HCT116 (cell line): ENCODE measurements around the gene ABTB1. TPM values are rescaled to one million over a fixed set of nuclear protein-coding genes. Genes with fewer than 3 reads are reported as not detected.

Experiments used
- ATAC-seq: fragments of 200-7000 bp; cut with Tn5 transposase; 2 replicates; pipeline ENCODE4 v1.9.1; 2020; ENCODE audit warnings: mild to moderate bottlenecking, moderate library complexity
- BruUV-seq: library from RNA; stranded (reverse); fragments of 400-500 nt; replicated peaks from 2 replicates; lab custom pipeline; 2021; lab: Mats Ljungman, UMichigan
- CTCF ChIA-PET: fragments of 300-600 bp; sonication (Branson Sonifier 250); formaldehyde crosslinking; loops from one replicate; lab custom pipeline; 2021; ENCODE audit warnings: antibody characterized with exemption; lab: Charles Lee
- POLR2A ChIA-PET: fragments of 300-600, 350-600 bp; sonication (Branson Sonifier 250); formaldehyde crosslinking; loops from one replicate; lab custom pipeline; 2021; ENCODE audit warnings: antibody characterized with exemption; lab: Charles Lee
- RAD21 ChIA-PET, 2 experiments: fragments of 300-600 bp; sonication (Branson Sonifier 250); formaldehyde crosslinking; loops; one replicate each; lab custom pipeline; 2023; ENCODE audit warnings: low total read pairs in 2 of 2; ENCODE audit not compliant: uncharacterized antibody in 2 of 2, unreplicated experiment in 2 of 2, low non-redundant PET in 1 of 2; lab: Charles Lee
- DNase-seq: peaks from one replicate; pipeline ENCODE4 v3.0.0-alpha.2; 2010; ENCODE audit warnings: low read depth, low spot score
- H2AFZ ChIP-seq: fragments of 200-600 bp; shearing (Covaris generic), sonication (generic); 2 replicates; pipeline ENCODE4 v1.6.1; 2017; ENCODE audit warnings: low read depth, mixed run types, mixed read lengths, antibody characterized with exemption, low read length; ENCODE audit not compliant: poor library complexity, severe bottlenecking
- H3K27ac ChIP-seq: 2 replicates; pipeline ENCODE4 v1.5.1; 2012; ENCODE audit warnings: low read depth, low read length
- H3K27me3 ChIP-seq: fragments of 200-600 bp; sonication (generic); 2 replicates; pipeline ENCODE4 v1.6.1; 2016; ENCODE audit warnings: mixed run types, low read length, mixed read lengths; ENCODE audit not compliant: insufficient read depth
- H3K36me3 ChIP-seq, 2 experiments: fragments of 200-500 bp in 1 of 2; fragments of 200-600 bp in 1 of 2; sonication (Bioruptor generic) in 1 of 2; sonication (generic) in 1 of 2; 2 replicates each; pipeline versions ENCODE4 v1.5.1 to v1.6.1; 2014 to 2016; ENCODE audit warnings: low read length in 2 of 2, inconsistent platforms in 1 of 2, mixed read lengths in 1 of 2, mixed run types in 1 of 2; ENCODE audit not compliant: insufficient read depth in 2 of 2, control insufficient read depth in 1 of 2
- H3K4me1 ChIP-seq, 2 experiments: fragments of 200-600 bp in 1 of 2; sonication (generic) in 1 of 2; 2 replicates each; pipeline versions ENCODE4 v1.5.1 to v1.6.1; 2012 to 2017; ENCODE audit warnings: low read length in 2 of 2, inconsistent platforms in 1 of 2, mild to moderate bottlenecking in 1 of 2, mixed read lengths in 1 of 2, mixed run types in 1 of 2, moderate library complexity in 1 of 2; ENCODE audit not compliant: insufficient read depth in 2 of 2, control insufficient read depth in 1 of 2
- H3K4me2 ChIP-seq: fragments of 200-600 bp; sonication (generic); 2 replicates; pipeline ENCODE4 v1.6.1; 2017; ENCODE audit warnings: mixed run types, low read length, mixed read lengths
- H3K4me3 ChIP-seq, 2 experiments: fragments of 200-600 bp in 1 of 2; sonication (generic) in 1 of 2; replicated peaks in 1 of 2; 2 replicates each; pipeline ENCODE4 v1.5.1; 2011 to 2016; ENCODE audit warnings: low read length in 2 of 2, control low read depth in 1 of 2, low read depth in 1 of 2, mild to moderate bottlenecking in 1 of 2, mixed read lengths in 1 of 2, mixed run types in 1 of 2
- H3K79me2 ChIP-seq: fragments of 200-600 bp; sonication (generic); 2 replicates; pipeline ENCODE4 v1.6.1; 2017; ENCODE audit warnings: mild to moderate bottlenecking, mixed run types, low read length, moderate library complexity, mixed read lengths; ENCODE audit not compliant: insufficient read depth
- H3K9ac ChIP-seq: fragments of 200-600 bp; sonication (generic); 2 replicates; pipeline ENCODE4 v1.6.1; 2016; ENCODE audit warnings: low read length, mixed read lengths
- H3K9me2 ChIP-seq: fragments of 200-600 bp; sonication (generic), shearing (Covaris generic); 2 replicates; pipeline ENCODE4 v1.6.1; 2017; ENCODE audit warnings: mixed run types, mild to moderate bottlenecking, moderate library complexity; ENCODE audit not compliant: insufficient read depth
- H3K9me3 ChIP-seq, 2 experiments: fragments of 200-500 bp in 1 of 2; fragments of 200-600 bp in 1 of 2; sonication (Bioruptor generic) in 1 of 2; sonication (generic) in 1 of 2; 2 replicates each; pipeline ENCODE4 v1.6.1; 2014 to 2017; ENCODE audit warnings: low read length in 2 of 2, mixed read lengths in 2 of 2, inconsistent platforms in 1 of 2, low read depth in 1 of 2, mild to moderate bottlenecking in 1 of 2, mixed run types in 1 of 2, moderate library complexity in 1 of 2; ENCODE audit not compliant: control insufficient read depth in 1 of 2, insufficient read depth in 1 of 2
- H4K20me1 ChIP-seq: fragments of 200-600 bp; sonication (generic), shearing (Covaris generic); 2 replicates; pipeline ENCODE4 v1.6.1; 2017; ENCODE audit warnings: mixed run types, mild to moderate bottlenecking, moderate library complexity; ENCODE audit not compliant: insufficient read depth
- ATF3 ChIP-seq: IDR thresholded peaks from 2 replicates; pipeline ENCODE4 v1.6.1; 2012
- CEBPB ChIP-seq: IDR thresholded peaks from 2 replicates; pipeline ENCODE4 v1.6.1; 2012; ENCODE audit warnings: low read depth
- ELF1 ChIP-seq: IDR thresholded peaks from 2 replicates; pipeline ENCODE4 v1.6.1; 2012; ENCODE audit warnings: low read depth, borderline replicate concordance
- EZH2phosphoT487 ChIP-seq: fragments of 200-600 bp; IDR thresholded peaks from 2 replicates; pipeline ENCODE4 v1.6.1; 2018; ENCODE audit warnings: antibody characterized with exemption, borderline replicate concordance
- POLR2A ChIP-seq: IDR thresholded peaks from 2 replicates; pipeline ENCODE4 v1.7.0; 2011; ENCODE audit warnings: borderline replicate concordance; ENCODE audit not compliant: insufficient read depth, insufficient read length; ENCODE audit errors: extremely low read depth
- RAD21 ChIP-seq: IDR thresholded peaks from 2 replicates; pipeline ENCODE4 v1.6.1; 2012; ENCODE audit warnings: low read depth, mild to moderate bottlenecking
- REST ChIP-seq: IDR thresholded peaks from 2 replicates; pipeline ENCODE4 v1.6.1; 2012; ENCODE audit warnings: low read depth
- SIN3A ChIP-seq: IDR thresholded peaks from 2 replicates; pipeline ENCODE4 v1.6.1; 2012; ENCODE audit warnings: low read depth
- SP1 ChIP-seq: IDR thresholded peaks from 2 replicates; pipeline ENCODE4 v1.6.1; 2012; ENCODE audit warnings: low read depth
- SRF ChIP-seq: IDR thresholded peaks from 2 replicates; pipeline ENCODE4 v1.6.1; 2012; ENCODE audit warnings: low read depth
- TCF7L2 ChIP-seq: IDR thresholded peaks from 2 replicates; pipeline ENCODE4 v1.7.0; 2011; ENCODE audit warnings: borderline replicate concordance, inconsistent platforms; ENCODE audit not compliant: insufficient read depth, insufficient read length; ENCODE audit errors: extremely low read depth
- ZFX ChIP-seq: fragments of 450-650 bp; IDR thresholded peaks from 2 replicates; pipeline ENCODE4 v1.6.1; 2017
- intact Hi-C: fragments of 100-400 bp; cut with micrococcal nuclease; formaldehyde crosslinking; loops from 2 replicates; pipeline ENCODE4 v1.10.0; 2022
- total RNA-seq: library from RNA; stranded (reverse); gene quantifications from one replicate; pipeline ENCODE4 v1.2.1, GENCODE V29; 2021; ENCODE audit not compliant: unreplicated experiment
- TF ChIP-seq, protein P1 (sequence below), 3 experiments: fragments of 200-600 bp in 1 of 3; sonication (generic) in 1 of 3; IDR thresholded peaks in 2 of 3; conservative IDR thresholded peaks in 1 of 3; 2 replicates each; pipeline ENCODE4 v1.5.1; 2012 to 2017; ENCODE audit warnings: low read depth in 2 of 3, low read length in 2 of 3, antibody characterized with exemption in 1 of 3, borderline replicate concordance in 1 of 3, control low read depth in 1 of 3, mild to moderate bottlenecking in 1 of 3, mixed read lengths in 1 of 3, mixed run types in 1 of 3, moderate library complexity in 1 of 3; ENCODE audit not compliant: insufficient read depth in 1 of 3
- TF ChIP-seq, protein P2 (sequence below): IDR thresholded peaks from 2 replicates; pipeline ENCODE4 v1.6.1; 2011; ENCODE audit warnings: mild to moderate bottlenecking, low read length, moderate library complexity; ENCODE audit not compliant: insufficient replicate concordance; ENCODE audit errors: extremely low read depth

The ABTB1 gene
- total RNA-seq, 1 experiment from 2014 or later: 19.4 TPM

GRCh38 chr3:127714125-127714571, 41.4 kb downstream of the ABTB1 start:
- H3K27me3 ChIP-seq: no peaks in the 10 kb centered on the region
- no peaks in the 10 kb centered on the region for H3K36me3 ChIP-seq
- no peak overlapping the region for H3K9ac ChIP-seq
- H3K9me3 ChIP-seq: no peaks in the 10 kb centered on the region
- H3K4me2 ChIP-seq: no peak overlapping the region
- intact Hi-C loops: no loop called here
- TF ChIP-seq, protein P1, sequence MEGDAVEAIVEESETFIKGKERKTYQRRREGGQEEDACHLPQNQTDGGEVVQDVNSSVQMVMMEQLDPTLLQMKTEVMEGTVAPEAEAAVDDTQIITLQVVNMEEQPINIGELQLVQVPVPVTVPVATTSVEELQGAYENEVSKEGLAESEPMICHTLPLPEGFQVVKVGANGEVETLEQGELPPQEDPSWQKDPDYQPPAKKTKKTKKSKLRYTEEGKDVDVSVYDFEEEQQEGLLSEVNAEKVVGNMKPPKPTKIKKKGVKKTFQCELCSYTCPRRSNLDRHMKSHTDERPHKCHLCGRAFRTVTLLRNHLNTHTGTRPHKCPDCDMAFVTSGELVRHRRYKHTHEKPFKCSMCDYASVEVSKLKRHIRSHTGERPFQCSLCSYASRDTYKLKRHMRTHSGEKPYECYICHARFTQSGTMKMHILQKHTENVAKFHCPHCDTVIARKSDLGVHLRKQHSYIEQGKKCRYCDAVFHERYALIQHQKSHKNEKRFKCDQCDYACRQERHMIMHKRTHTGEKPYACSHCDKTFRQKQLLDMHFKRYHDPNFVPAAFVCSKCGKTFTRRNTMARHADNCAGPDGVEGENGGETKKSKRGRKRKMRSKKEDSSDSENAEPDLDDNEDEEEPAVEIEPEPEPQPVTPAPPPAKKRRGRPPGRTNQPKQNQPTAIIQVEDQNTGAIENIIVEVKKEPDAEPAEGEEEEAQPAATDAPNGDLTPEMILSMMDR (IDR thresholded peaks at IDR 0.05 in 2 of 3, conservative IDR thresholded peaks at IDR 0.05 in 1 of 3; ENCODE audit: borderline replicate concordance in 1 of 3, insufficient read depth in 1 of 3, low read depth in 2 of 3, low read length in 2 of 3): no peak
- TF ChIP-seq REST (no peak), ZFX (no peak), TCF7L2 (no peak), POLR2A (no peak), ELF1 (no peak), CEBPB (no peak), SP1 (no peak), SIN3A (no peak), SRF (no peak), ATF3 (no peak), RAD21 (no peak), EZH2phosphoT487 (no peak)
- TF ChIP-seq, protein P2, sequence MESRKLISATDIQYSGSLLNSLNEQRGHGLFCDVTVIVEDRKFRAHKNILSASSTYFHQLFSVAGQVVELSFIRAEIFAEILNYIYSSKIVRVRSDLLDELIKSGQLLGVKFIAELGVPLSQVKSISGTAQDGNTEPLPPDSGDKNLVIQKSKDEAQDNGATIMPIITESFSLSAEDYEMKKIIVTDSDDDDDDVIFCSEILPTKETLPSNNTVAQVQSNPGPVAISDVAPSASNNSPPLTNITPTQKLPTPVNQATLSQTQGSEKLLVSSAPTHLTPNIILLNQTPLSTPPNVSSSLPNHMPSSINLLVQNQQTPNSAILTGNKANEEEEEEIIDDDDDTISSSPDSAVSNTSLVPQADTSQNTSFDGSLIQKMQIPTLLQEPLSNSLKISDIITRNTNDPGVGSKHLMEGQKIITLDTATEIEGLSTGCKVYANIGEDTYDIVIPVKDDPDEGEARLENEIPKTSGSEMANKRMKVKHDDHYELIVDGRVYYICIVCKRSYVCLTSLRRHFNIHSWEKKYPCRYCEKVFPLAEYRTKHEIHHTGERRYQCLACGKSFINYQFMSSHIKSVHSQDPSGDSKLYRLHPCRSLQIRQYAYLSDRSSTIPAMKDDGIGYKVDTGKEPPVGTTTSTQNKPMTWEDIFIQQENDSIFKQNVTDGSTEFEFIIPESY: no peak
- no TSS peak for BruUV-seq
- no peak for ATAC-seq
- ChIA-PET CTCF (no interaction called here), POLR2A (no interaction called here), RAD21 (no interaction called here)
- no peak overlapping the region for H3K27ac ChIP-seq
- H2AFZ ChIP-seq: no peak overlapping the region
- H3K79me2 ChIP-seq: no peaks in the 10 kb centered on the region
- no peak overlapping the region for H3K4me3 ChIP-seq
- no peaks in the 10 kb centered on the region for H4K20me1 ChIP-seq
- H3K9me2 ChIP-seq: no peaks in the 10 kb centered on the region
- H3K4me1 ChIP-seq: peaks cover 0 to 8% of the 10 kb centered on the region in 2 experiments; a peak in 1 of 4 replicates
- no peak for DNase-seq
